ENCODE data around the gene GSDME.

GSDME gene

DNA sequence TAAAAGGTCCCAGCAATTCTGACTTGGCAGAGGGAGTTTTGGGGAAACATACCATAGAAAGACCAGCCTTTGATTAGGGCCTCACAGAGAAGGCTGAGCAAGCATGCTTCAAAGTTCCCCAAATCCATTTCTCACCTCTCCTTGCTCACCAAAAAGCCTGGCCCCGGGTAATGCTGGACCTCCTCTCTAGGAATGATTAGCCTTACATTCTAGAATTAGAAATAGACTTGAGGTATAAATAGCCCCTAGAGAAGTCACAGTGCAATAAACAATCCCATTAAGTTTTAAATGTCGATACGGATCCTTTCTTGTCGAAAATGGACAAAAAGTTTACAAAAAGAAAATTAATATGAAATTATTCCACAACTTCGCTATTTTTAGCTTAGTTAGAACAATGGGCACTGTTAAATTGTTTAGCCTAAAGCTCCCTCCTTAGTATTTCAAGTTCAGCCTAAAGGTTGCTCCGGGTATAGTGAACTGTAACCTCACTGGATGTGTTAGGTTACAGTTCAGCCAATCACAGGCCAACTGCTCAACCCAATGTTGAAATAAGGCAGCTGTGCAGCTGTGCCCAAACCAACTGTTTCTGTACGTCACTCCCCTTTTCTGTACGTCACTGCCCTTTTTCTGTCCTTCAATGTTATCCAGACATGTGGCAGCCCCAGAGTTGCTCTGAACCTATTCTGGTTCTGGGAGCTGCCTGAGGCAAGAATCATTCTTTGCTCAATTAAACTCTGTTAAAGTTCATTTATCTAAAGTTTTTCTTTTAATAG, 7.9 kb upstream of the GSDME start:
- H3K4me3 ChIP-seq (ENCODE audit: control insufficient read depth, low read depth, low read length) = no peak overlapping the region
- no peak for DNase-seq (ENCODE audit: low read depth)
- TF ChIP-seq, protein P1, sequence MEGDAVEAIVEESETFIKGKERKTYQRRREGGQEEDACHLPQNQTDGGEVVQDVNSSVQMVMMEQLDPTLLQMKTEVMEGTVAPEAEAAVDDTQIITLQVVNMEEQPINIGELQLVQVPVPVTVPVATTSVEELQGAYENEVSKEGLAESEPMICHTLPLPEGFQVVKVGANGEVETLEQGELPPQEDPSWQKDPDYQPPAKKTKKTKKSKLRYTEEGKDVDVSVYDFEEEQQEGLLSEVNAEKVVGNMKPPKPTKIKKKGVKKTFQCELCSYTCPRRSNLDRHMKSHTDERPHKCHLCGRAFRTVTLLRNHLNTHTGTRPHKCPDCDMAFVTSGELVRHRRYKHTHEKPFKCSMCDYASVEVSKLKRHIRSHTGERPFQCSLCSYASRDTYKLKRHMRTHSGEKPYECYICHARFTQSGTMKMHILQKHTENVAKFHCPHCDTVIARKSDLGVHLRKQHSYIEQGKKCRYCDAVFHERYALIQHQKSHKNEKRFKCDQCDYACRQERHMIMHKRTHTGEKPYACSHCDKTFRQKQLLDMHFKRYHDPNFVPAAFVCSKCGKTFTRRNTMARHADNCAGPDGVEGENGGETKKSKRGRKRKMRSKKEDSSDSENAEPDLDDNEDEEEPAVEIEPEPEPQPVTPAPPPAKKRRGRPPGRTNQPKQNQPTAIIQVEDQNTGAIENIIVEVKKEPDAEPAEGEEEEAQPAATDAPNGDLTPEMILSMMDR (conservative IDR thresholded peaks at IDR 0.05; ENCODE audit: control insufficient read depth, insufficient read depth, low read depth, low read length) = no peak

DNA sequence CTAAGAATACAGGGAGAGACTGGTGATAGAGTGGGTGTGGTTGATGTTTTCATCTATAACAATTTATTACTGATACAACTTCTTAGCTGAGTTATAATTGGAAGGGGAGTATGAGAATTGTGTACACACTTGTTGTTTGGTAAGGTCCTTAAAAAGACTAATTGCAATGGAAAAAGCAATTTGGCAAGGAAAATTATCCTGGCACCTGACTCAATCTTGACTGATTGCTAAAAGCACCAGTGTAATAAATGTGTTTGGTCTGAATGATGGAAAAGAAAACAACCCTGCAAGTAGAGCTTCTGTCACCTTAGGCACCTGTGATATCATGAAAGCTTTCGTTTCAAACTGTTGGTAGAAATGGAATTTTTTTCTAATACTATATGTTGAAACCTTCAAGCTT, 6.7 kb upstream of the GSDME start:
- TF ChIP-seq, protein P1 (conservative IDR thresholded peaks at IDR 0.05; ENCODE audit: control insufficient read depth, insufficient read depth, low read depth, low read length) = no peak
- H3K4me3 ChIP-seq (ENCODE audit: control insufficient read depth, low read depth, low read length) = no peak overlapping the region

DNA sequence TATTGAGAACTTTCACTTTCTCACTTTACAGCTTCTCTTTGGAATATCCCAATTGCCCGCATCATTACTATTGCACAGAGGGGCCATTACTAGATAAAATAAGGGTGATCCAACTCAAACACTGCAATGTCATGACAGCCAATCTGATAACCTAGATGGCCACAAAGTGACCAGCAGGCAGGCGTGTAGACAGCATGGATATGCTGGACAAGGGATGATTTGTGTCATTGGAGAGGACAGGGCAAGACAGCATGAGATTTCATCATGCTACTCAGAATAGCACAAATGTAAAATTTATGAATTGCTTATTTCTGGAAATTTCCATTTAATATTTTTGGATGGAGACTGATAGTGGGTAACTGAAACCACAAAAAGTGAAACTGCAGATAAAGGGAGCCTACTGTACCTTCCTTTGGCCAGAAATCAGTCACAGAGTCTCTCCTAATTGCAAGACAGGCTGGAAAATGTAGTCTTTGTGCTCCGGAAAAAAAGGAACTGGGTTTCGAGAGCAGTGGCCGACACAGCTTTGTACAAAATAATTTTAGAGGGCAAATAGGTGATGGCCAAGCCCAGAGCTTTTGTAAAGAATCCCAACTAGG, 6.1 kb upstream of the GSDME start:
- no peak for DNase-seq (ENCODE audit: low read depth)
- TF ChIP-seq, protein P1 (conservative IDR thresholded peaks at IDR 0.05; ENCODE audit: control insufficient read depth, insufficient read depth, low read depth, low read length) = no peak
- no peak overlapping the region for H3K4me3 ChIP-seq (ENCODE audit: control insufficient read depth, low read depth, low read length)

More for the DNA sequence above, 6.7 kb upstream of the GSDME start:
- no peak for DNase-seq (ENCODE audit: low read depth)

DNA sequence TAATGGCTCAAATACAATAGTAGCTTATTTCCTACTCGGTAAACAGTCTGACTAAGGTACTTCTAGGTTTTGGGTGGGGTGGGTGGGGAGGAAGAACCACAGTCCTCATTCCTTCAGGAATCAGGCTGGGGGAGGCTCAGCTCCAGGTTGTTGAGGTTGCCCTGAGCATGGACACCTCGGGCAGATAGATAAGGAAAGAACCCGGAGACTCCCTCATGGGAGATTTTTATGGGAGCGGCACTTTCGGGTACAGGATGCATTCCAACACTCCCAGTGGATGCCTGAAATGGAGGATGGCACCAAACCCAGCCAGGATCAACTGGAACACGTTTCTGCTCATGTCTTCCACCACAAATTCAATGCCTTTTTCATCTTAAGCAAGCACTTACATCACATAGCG, 5.5 kb upstream of the GSDME start:
- TF ChIP-seq, protein P1 (conservative IDR thresholded peaks at IDR 0.05; ENCODE audit: control insufficient read depth, insufficient read depth, low read depth, low read length) = no peak
- no peak overlapping the region for H3K4me3 ChIP-seq (ENCODE audit: control insufficient read depth, low read depth, low read length)
- DNase-seq (ENCODE audit: low read depth) = no peak

DNA sequence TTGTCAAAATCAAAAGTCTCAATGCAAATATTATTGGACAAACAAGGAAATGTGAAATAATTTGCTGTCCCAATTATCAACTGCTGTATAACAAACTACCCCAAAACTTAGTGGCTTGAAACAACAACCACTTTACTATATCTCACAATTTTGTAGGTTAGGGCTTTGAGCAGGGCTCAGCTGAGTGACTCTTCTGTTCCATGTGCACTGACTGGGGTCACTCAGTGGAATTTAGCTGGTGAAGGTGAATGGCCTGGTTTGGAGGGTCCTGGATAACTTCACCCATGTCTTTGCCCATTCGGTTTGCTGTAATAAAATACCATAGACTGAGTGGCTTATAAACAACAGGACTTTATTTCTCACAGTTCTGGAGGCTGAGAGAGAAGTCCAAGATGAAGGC, 3.7 kb upstream of the GSDME start:
- TF ChIP-seq, protein P1 (conservative IDR thresholded peaks at IDR 0.05; ENCODE audit: control insufficient read depth, insufficient read depth, low read depth, low read length) = no peak
- no peak overlapping the region for H3K4me3 ChIP-seq (ENCODE audit: control insufficient read depth, low read depth, low read length)
- no peak for DNase-seq (ENCODE audit: low read depth)

DNA sequence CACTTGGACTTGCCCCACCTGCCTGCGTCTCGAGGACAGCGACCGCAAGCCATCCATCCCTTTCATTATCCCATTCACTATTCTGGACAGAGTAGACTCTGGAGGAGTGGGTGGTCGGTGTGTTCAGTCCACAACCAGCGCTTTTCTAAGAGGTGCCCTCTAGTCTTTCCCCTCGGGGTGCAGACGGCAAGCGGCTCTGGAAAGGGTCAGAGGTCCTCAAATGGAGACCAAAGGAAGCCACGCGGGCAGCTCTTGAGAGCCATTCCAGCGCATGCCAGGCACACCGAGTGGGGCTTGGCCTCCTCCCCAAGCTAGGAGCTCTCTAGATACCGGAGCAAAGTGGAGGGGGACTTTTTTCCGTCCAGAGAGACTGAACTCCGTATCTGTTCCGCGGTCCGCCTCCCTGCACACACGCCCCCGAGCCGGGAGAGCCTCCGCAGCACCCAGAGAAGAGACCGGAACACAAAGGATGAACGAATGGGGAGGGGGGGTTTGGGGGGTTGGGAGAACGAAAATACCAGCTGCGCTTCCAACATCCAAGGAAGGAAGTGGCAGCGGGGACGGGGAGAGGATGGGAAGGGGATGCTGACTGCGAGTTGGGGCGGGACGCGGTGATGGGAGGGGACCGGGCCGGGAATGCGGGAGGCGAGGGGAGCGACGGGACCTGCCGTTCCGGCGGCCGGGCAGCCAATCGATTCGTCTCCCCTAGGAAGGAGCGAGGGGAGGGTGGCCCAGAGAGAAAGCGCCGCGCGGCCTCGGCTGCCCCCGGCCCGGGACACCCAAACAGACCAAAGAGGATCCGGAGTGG, 515 bp downstream of the GSDME start:
- peak; percentile 26 for DNase-seq (ENCODE audit: low read depth)
- TF ChIP-seq, protein P1 (conservative IDR thresholded peaks at IDR 0.05; ENCODE audit: control insufficient read depth, insufficient read depth, low read depth, low read length) = no peak
- H3K4me3 ChIP-seq (ENCODE audit: control insufficient read depth, low read depth, low read length) = peak overlapping the region; percentile 61

Data from fibroblast of mammary gland (primary cell).